HepG2 (cell line): ENCODE measurements around the gene AFDN. TPM values are rescaled to one million over a fixed set of nuclear protein-coding genes. Genes with fewer than 3 reads are reported as not detected.

ENCODE experiments used
- ATAC-seq: fragments of 200-7000 bp; cut with Tn5 transposase; 3 replicates; pipeline ENCODE4 v1.9.1; 2020; ENCODE audit warnings: mild to moderate bottlenecking, moderate library complexity
- BruUV-seq: library from RNA; stranded (reverse); fragments of 400-500 nt; replicated peaks from 2 replicates; lab custom pipeline; 2021; lab: Mats Ljungman, UMichigan
- CTCF ChIA-PET: fragments of 300-600 bp; formaldehyde crosslinking; extraction: SDS; loops from one replicate; lab custom pipeline; 2021; ENCODE audit warnings: low total read pairs, inconsistent platforms, low intra/inter-chr PET ratio; lab: Yijun Ruan, JAX
- POLR2A ChIA-PET: fragments of 350-600 bp; sonication (Branson Sonifier 250); formaldehyde crosslinking; loops from one replicate; lab custom pipeline; 2020; ENCODE audit warnings: antibody characterized with exemption, inconsistent platforms; lab: Yijun Ruan, JAX
- DNase-seq: peaks from one replicate; pipeline ENCODE4 v3.0.0-alpha.2; 2015; ENCODE audit warnings: low spot score
- FAIRE-seq: peaks from 3 replicates; lab custom pipeline; 2011; peaks lifted over from hg19 to GRCh38; lab: Jason Lieb, UNC
- H2AFZ ChIP-seq: one replicate; pipeline ENCODE4 v1.6.1; 2011; ENCODE audit warnings: low read length, inconsistent platforms
- H3K27ac ChIP-seq: fragments of 300-600 bp; 3 replicates; pipeline ENCODE4 v1.8.0; 2011; ENCODE audit warnings: mixed run types, mild to moderate bottlenecking, mixed read lengths, low read length, inconsistent platforms; ENCODE audit not compliant: insufficient read depth; ENCODE audit errors: extremely low read length
- H3K27me3 ChIP-seq, 2 experiments: fragments of 200-600 bp in 1 of 2; 2 replicates in 1 of 2; 3 replicates in 1 of 2; pipeline versions ENCODE4 v1.6.0 to v1.8.0; 2011; ENCODE audit warnings: low read length in 2 of 2, mild to moderate bottlenecking in 2 of 2, moderate library complexity in 2 of 2, inconsistent platforms in 1 of 2; ENCODE audit not compliant: insufficient read depth in 2 of 2, control insufficient read depth in 1 of 2
- H3K36me3 ChIP-seq, 2 experiments: fragments of 200-600 bp in 1 of 2; replicated peaks in 1 of 2; 2 replicates in 1 of 2; 3 replicates in 1 of 2; pipeline versions ENCODE4 v1.5.1 to v1.8.0; 2011; ENCODE audit warnings: low read length in 2 of 2, inconsistent platforms in 1 of 2; ENCODE audit not compliant: insufficient read depth in 2 of 2, control insufficient read depth in 1 of 2
- H3K4me1 ChIP-seq: 2 replicates; pipeline ENCODE4 v1.5.1; 2012; ENCODE audit warnings: low read length, inconsistent platforms; ENCODE audit not compliant: insufficient read depth
- H3K4me2 ChIP-seq: 2 replicates; pipeline ENCODE4 v1.6.0; 2011; ENCODE audit warnings: low read depth, low read length, inconsistent platforms
- H3K4me3 ChIP-seq, 3 experiments: fragments of 200-600 bp in 1 of 3; sonication (generic), shearing (Covaris generic) in 1 of 3; replicated peaks in 1 of 3; 2 replicates each; pipeline ENCODE4 v1.5.1; 2011 to 2016; ENCODE audit warnings: low read length in 3 of 3, inconsistent platforms in 2 of 3, low read depth in 2 of 3, mild to moderate bottlenecking in 2 of 3, control low read depth in 1 of 3, mixed read lengths in 1 of 3; ENCODE audit not compliant: insufficient read depth in 1 of 3
- H3K79me2 ChIP-seq: one replicate; pipeline ENCODE4 v1.6.1; 2011; ENCODE audit warnings: low read length, inconsistent platforms; ENCODE audit not compliant: insufficient read depth
- H3K9ac ChIP-seq: 2 replicates; pipeline ENCODE4 v1.6.0; 2011; ENCODE audit warnings: mild to moderate bottlenecking, low read depth, low read length, inconsistent platforms; ENCODE audit not compliant: insufficient read depth
- H3K9me3 ChIP-seq: 2 replicates; pipeline ENCODE4 v1.5.1; 2012; ENCODE audit warnings: mild to moderate bottlenecking, low read length
- H4K20me1 ChIP-seq: 2 replicates; pipeline ENCODE4 v1.6.0; 2011; ENCODE audit warnings: inconsistent platforms, mild to moderate bottlenecking, low read length, moderate library complexity; ENCODE audit not compliant: insufficient read depth
- STAG1 ChIP-seq: sonication (generic); formaldehyde crosslinking; IDR thresholded peaks from 2 replicates; pipeline ENCODE4 v1.4.0; 2020; ENCODE audit warnings: missing genetic modification reagents
- ZNF160 ChIP-seq: sonication (generic); formaldehyde crosslinking; IDR thresholded peaks from 2 replicates; pipeline ENCODE4 v1.8.0; 2022; ENCODE audit warnings: mild to moderate bottlenecking, inconsistent platforms, missing genetic modification reagents
- ZNF33B ChIP-seq: sonication (generic); formaldehyde crosslinking; IDR thresholded peaks from 2 replicates; pipeline ENCODE4 v1.5.1; 2020; ENCODE audit warnings: mild to moderate bottlenecking, missing genetic modification reagents
- ZNF782 ChIP-seq: sonication (generic); formaldehyde crosslinking; IDR thresholded peaks from 2 replicates; pipeline ENCODE4 v1.4.0; 2020; ENCODE audit warnings: missing genetic modification reagents, mild to moderate bottlenecking, borderline replicate concordance
- WGBS: methylation state at CpG from one replicate; pipeline ENCODE4 v1.1.6; 2017; ENCODE audit warnings: low lambda C conversion rate; 5-methylcytosine and 5-hydroxymethylcytosine counted together
- in situ Hi-C: cut with HindIII; loops from 2 replicates; pipeline ENCODE4 v1.10.0; 2017; ENCODE audit warnings: low pct_unique_long_range_greater_than_20kb; ENCODE audit not compliant: extremely low pct_ligation_motif_present
- intact Hi-C: fragments of 100-400 bp; cut with micrococcal nuclease; formaldehyde crosslinking; loops from one replicate; pipeline ENCODE4 v1.10.0; 2022; ENCODE audit not compliant: unreplicated experiment
- polyA plus RNA-seq, 8 experiments: library from polyadenylated mRNA; depleted of rRNA in 3 of 8; stranded (reverse) in 7 of 8; unstranded in 1 of 8; fragments of >200 nt; fragmentation: Illumina TruSeq in 4 of 8; extraction: Trizol in 4 of 8; gene quantifications; 2 replicates each; pipeline versions ENCODE4 v1.2.1 to v1.2.3, GENCODE V29; 2011 to 2016; ENCODE audit warnings: low read depth in 4 of 8, missing spikeins in 1 of 8, mixed read lengths in 1 of 8; ENCODE audit not compliant: insufficient read depth in 1 of 8
- total RNA-seq, 5 experiments: library from RNA; depleted of rRNA; stranded (reverse); fragments of >200 nt; fragmentation: Illumina TruSeq; extraction: Trizol; gene quantifications; 2 replicates each; pipeline ENCODE4 v1.2.3, GENCODE V29; 2016; ENCODE audit warnings: low read depth in 1 of 5
- TF ChIP-seq, protein P1 (sequence below): sonication (generic); formaldehyde crosslinking; IDR thresholded peaks from 2 replicates; pipeline ENCODE4 v1.4.0; 2020; ENCODE audit warnings: missing genetic modification reagents

Gene AFDN
- total and polyA plus RNA-seq, 2 of the 13 experiments (the other 11 are each of a cell fraction or from before 2014, with no cell fraction given) = 136 to 151 TPM

DNA sequence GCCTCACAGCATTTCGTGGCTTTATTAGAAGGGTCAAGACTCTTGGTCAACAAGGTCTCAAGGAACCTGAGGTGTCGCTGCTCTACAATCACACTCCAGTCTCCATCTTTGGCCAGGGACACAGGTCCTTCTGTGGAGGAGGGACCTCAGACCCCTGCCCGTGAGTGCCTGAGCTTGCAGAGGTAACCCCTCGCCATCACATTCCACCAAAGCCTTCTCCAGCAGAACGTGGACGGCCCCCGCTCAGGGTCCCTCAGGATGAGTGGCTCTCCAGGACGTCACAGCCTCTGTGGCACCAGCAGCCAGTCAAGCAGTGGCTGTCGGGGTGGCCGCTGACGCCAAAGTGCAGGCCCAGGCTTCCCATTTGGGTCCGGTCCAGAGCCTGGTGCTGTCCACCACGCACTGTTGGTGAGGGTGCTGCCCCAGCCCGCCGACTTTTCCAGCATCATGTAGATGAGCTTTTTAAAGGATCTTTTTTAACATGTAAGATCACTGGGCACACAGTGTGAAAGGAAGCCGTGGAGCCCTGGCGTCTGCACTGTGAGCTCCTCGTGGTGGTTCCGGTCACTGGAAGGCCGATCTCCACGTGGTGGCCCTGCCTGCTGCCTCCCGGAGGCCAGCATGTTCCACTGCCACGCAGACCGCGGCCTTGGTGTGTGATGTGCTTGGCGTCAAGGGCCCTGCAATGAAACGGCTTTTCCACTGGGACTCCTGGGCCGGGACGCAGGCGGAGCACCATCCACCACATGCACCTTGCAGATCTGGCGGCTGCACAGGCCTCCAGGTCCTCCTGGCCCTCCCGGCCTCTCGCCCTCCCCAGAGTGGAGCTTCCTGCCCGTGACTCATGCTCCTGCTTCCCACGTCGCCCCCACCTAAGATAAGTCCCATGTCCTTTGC is 162.5 kb downstream of the AFDN start:
- Histone ChIP-seq H3K27me3 (peaks cover 4 to 27% of the 10 kb centered on the region in 2 experiments; a peak in 4 of 5 replicates), H4K20me1 (no peaks in the 10 kb centered on the region), H3K36me3 (no peaks in the 10 kb centered on the region), H3K27ac (no peak overlapping the region), H3K9me3 (no peaks in the 10 kb centered on the region), H2AFZ (no peak overlapping the region), H3K4me3 (no peak overlapping the region), H3K79me2 (no peaks in the 10 kb centered on the region), H3K9ac (no peak overlapping the region), H3K4me2 (no peak overlapping the region), H3K4me1 (no peaks in the 10 kb centered on the region)
- intact Hi-C loops = no loop called here
- TF ChIP-seq ZNF782 (CRISPR knock-in tag) (no peak), ZNF33B (CRISPR knock-in tag) (no peak), STAG1 (CRISPR knock-in tag) (0 out of 2 replicates have a peak, but pooled peaks have one; percentile 8), ZNF160 (CRISPR knock-in tag) (no peak)
- TF ChIP-seq, protein P1, sequence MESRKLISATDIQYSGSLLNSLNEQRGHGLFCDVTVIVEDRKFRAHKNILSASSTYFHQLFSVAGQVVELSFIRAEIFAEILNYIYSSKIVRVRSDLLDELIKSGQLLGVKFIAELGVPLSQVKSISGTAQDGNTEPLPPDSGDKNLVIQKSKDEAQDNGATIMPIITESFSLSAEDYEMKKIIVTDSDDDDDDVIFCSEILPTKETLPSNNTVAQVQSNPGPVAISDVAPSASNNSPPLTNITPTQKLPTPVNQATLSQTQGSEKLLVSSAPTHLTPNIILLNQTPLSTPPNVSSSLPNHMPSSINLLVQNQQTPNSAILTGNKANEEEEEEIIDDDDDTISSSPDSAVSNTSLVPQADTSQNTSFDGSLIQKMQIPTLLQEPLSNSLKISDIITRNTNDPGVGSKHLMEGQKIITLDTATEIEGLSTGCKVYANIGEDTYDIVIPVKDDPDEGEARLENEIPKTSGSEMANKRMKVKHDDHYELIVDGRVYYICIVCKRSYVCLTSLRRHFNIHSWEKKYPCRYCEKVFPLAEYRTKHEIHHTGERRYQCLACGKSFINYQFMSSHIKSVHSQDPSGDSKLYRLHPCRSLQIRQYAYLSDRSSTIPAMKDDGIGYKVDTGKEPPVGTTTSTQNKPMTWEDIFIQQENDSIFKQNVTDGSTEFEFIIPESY = peak; percentile 69; the same call in 1 of the 2 replicates
- ChIA-PET CTCF (no interaction called here), POLR2A (no interaction called here)
- no peak for DNase-seq
- peak; percentile 37 for ATAC-seq
- in situ Hi-C loops = no loop called here
- FAIRE-seq = no peak
- no TSS peak for BruUV-seq
- WGBS = 71% methylated on average over 24 of the region's 36 CpGs
